Measurements from ENCODE around the gene JMJD7. TPM values are rescaled to one million over a fixed set of nuclear protein-coding genes. Genes with fewer than 3 reads are reported as not detected.

JMJD7 gene
- total and polyA plus RNA-seq, 10 donors, result 3.2 to 20.1 (median 10.7) TPM

DNA sequence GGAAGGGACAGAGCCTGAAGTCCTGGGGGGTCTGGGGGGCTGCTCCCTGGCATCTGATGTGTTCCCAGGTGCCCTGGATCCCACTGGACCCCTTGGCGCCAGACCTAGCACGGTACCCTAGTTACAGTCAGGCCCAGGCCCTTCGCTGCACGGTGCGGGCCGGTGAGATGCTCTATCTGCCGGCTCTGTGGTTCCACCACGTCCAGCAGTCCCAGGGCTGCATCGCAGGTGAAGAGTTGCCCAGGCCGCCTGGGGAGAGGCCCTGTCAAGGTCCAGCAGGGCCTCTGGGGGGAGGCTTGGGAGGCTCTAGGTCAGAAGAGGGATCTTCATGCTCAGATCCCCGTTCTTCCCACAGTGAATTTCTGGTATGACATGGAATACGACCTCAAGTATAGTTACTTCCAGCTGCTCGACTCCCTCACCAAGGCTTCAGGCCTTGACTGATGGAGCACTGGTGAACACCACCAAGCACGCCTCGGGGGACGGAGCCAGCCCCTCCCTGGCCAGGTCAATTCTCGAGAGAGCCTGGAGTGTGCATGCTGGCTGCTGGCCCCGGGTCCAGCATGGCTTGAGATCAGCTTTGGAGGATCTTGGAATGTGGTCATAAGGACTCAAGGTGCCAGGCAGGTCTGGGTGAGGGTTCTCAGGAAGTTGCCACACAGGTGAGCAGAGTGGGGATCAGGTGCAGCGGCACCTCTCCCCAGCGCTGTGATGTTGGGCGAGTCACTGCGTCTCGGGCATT lies 9.0 kb downstream of the JMJD7 start:
- Histone ChIP-seq H3K36me3 (peaks cover 0 to 88% (median 16%) of the 10 kb centered on the region in 6 donors), H3K4me1 (peaks cover 0 to 26% (median 9%) of the 10 kb centered on the region in 6 donors), H3K9me3 (no peaks in the 10 kb centered on the region), H3K4me3 (no peak overlapping the region), H3K27me3 (replicated peaks in 1 of 7) (no peaks in the 10 kb centered on the region), H3K27ac (no peak overlapping the region)
- DNase-seq, result no peak
- WGBS, 5 donors, result 93 to 99% (median 93%) methylated on average over 10 to 23 of the region's 23 CpGs
- TF ChIP-seq, protein P1, sequence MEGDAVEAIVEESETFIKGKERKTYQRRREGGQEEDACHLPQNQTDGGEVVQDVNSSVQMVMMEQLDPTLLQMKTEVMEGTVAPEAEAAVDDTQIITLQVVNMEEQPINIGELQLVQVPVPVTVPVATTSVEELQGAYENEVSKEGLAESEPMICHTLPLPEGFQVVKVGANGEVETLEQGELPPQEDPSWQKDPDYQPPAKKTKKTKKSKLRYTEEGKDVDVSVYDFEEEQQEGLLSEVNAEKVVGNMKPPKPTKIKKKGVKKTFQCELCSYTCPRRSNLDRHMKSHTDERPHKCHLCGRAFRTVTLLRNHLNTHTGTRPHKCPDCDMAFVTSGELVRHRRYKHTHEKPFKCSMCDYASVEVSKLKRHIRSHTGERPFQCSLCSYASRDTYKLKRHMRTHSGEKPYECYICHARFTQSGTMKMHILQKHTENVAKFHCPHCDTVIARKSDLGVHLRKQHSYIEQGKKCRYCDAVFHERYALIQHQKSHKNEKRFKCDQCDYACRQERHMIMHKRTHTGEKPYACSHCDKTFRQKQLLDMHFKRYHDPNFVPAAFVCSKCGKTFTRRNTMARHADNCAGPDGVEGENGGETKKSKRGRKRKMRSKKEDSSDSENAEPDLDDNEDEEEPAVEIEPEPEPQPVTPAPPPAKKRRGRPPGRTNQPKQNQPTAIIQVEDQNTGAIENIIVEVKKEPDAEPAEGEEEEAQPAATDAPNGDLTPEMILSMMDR (IDR thresholded peaks at IDR 0.05 in 8 of 11, conservative IDR thresholded peaks at IDR 0.05 in 3 of 11), result no peak
- TF ChIP-seq POLR2AphosphoS5 (IDR thresholded peaks at IDR 0.05) (no peak), POLR2A (IDR thresholded peaks at IDR 0.05) (no peak)
- intact Hi-C loops (cut with DNase I; ENCODE audit: low total_unique reads), result no loop called here

DNA sequence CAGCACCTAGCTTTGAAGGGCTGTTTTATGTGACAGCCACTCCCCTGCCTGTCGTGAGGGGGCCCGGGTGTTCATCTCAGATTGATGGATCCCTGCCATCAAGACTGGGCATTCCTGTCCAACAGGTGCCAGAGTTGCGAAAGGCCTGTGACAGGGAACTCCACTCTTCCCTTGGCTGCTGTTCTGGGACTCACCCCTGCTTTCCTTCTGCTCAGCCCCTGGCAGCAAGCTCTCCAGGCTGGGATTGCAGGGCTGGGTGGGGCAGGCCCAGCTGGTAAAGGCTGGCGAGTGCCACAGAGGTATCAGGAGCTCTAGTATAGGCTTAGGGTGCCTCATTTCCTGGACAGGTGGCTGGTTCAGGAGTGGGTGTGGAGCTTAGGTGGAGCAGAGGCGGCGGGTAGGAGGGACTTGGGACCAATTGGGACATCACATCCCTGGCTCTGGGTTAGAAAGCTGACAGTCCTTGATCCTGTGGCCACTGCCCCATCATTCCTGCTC lies 10.6 kb downstream of the JMJD7 start, which contains the start of gene PLA2G4B:
TSS of gene PLA2G4B (plus strand) at position 448 of the 498 bp plus-strand sequence. CDS start 67 bp downstream, outside the sequence.
- H3K4me1 ChIP-seq, result peaks cover 0 to 10% (median 0%) of the 10 kb centered on the region in 6 donors
- peaks cover 0 to 97% (median 21%) of the 10 kb centered on the region in 6 donors for H3K36me3 ChIP-seq
- no peak for TF ChIP-seq POLR2A (IDR thresholded peaks at IDR 0.05)
- TF ChIP-seq, protein P1 (IDR thresholded peaks at IDR 0.05 in 8 of 11, conservative IDR thresholded peaks at IDR 0.05 in 3 of 11), result no peak
- no peak for TF ChIP-seq POLR2AphosphoS5 (IDR thresholded peaks at IDR 0.05)
- 85 to 95% (median 90%) methylated on average over 6 of the region's 6 CpGs for WGBS, 5 donors
- no peaks in the 10 kb centered on the region for H3K27me3 ChIP-seq (replicated peaks in 1 of 7)
- H3K4me3 ChIP-seq, result no peak within 1 kb of the TSS
- intact Hi-C loops (cut with DNase I; ENCODE audit: low total_unique reads), result no loop called here
- no peak for DNase-seq
- H3K9me3 ChIP-seq, result no peaks in the 10 kb centered on the region
- H3K27ac ChIP-seq, result no peak within 1 kb of the TSS

DNA sequence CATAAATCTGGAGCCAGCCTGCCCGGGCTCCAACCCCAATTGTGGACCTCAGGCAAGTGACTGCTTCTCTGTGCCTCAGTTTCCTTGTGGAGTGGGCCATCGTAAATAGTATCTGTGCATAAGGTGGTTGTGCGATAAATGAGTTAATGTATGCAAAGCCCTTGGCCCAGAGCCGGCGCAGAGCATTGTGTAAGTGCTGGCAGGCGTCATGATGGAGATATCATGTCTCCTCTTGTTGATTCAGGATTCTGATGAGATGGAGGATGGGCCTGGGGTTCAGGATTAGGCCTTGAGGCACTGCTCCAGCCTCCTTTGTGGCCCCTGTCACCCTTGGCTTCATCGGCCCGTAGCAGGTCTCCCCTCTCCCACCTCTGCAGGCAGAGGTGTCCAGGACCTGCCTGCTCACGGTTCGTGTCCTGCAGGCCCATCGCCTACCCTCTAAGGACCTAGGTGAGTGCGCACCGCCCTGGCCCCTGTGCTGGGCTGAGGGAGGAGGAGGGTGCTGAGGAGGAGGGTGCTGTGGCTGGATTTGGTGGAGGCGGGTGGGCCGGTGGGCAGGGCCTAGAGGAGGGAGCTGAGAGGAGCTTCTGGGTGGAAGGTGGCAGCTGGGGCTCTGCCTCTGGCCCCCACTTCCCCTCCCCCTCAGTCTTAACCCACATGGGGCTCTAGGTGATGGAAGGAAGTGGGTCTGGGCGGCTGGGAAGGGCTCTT lies 12.0 kb downstream of the JMJD7 start:
- Histone ChIP-seq H3K27ac (no peak overlapping the region), H3K4me1 (no peaks in the 10 kb centered on the region), H3K4me3 (no peak overlapping the region), H3K27me3 (replicated peaks in 1 of 7) (no peaks in the 10 kb centered on the region), H3K9me3 (no peaks in the 10 kb centered on the region), H3K36me3 (peaks cover 0 to 99% (median 31%) of the 10 kb centered on the region in 6 donors)
- TF ChIP-seq POLR2AphosphoS5 (IDR thresholded peaks at IDR 0.05) (no peak), POLR2A (IDR thresholded peaks at IDR 0.05) (no peak)
- TF ChIP-seq, protein P1 (IDR thresholded peaks at IDR 0.05 in 8 of 11, conservative IDR thresholded peaks at IDR 0.05 in 3 of 11), result no peak
- intact Hi-C loops (cut with DNase I; ENCODE audit: low total_unique reads), result no loop called here
- no peak for DNase-seq
- 88 to 98% (median 96%) methylated on average over 16 of the region's 16 CpGs for WGBS, 5 donors

DNA sequence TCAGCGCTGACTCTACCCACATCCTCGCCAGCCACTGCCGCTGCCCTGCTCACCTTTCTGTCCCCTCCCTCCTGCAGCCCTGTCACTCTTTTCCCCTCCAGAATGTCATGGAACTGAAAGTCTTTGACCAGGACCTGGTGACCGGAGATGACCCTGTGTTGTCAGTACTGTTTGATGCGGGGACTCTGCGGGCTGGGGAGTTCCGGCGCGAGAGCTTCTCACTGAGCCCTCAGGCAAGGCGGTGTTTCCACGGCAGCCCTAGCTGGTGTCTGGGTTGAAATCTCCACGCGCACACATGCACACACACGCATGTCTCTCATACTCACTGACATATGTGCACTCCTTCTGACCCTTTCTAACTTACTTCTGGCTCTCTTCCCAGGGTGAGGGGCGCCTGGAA lies 12.8 kb downstream of the JMJD7 start:
- H3K27ac ChIP-seq, result no peak overlapping the region
- H3K9me3 ChIP-seq, result no peaks in the 10 kb centered on the region
- 85 to 97% (median 93%) methylated on average over 15 of the region's 15 CpGs for whole genome bisulfite sequencing, 5 donors
- TF ChIP-seq POLR2A (IDR thresholded peaks at IDR 0.05), result no peak
- TF ChIP-seq, protein P1 (IDR thresholded peaks at IDR 0.05 in 8 of 11, conservative IDR thresholded peaks at IDR 0.05 in 3 of 11), result no peak
- no peak for TF ChIP-seq POLR2AphosphoS5 (IDR thresholded peaks at IDR 0.05)
- no peak overlapping the region for H3K4me3 ChIP-seq
- DNase-seq, result no peak
- no peaks in the 10 kb centered on the region for H3K4me1 ChIP-seq
- peaks cover 0 to 99% (median 39%) of the 10 kb centered on the region in 6 donors for H3K36me3 ChIP-seq
- H3K27me3 ChIP-seq (replicated peaks in 1 of 7), result no peaks in the 10 kb centered on the region
- intact Hi-C loops (cut with DNase I; ENCODE audit: low total_unique reads), result no loop called here
